HTERT RPE-1 (cell line): ENCODE data around the gene CD300LB.
"Not testable (repeated sequence)": the region's sequence is repeated elsewhere in the genome, so short reads cannot be mapped to it uniquely, and the experiment has no call there.

Experiments
- in situ Hi-C: fragments of 300-500 bp; cut with MboI; formaldehyde crosslinking; loops from 4 replicates; pipeline ENCODE4 v1.14.3; 2020; ENCODE audit warnings: low sequenced_read_pairs

CD300LB gene

DNA sequence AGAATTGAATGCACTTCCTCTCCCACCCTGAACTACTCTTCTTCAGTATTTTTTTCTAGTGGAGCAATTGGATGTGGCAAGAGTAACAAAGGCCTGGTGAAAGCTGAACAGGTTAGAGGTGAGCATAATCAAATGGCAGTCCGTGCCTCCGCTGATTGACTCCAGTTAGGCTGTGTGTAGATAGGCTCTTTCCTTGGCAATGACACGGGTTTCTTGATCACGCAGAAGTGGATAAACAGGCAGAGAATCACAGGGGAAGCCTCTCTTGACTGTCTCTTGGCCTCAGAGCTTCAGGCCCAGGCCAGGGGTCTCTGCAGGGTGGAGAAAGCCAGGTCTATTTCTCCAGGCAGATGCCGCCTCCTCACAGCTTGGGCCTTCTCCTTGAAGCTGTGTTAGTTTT, 4.2 kb downstream of the CD300LB start:
- in situ Hi-C loops: no loop called here

DNA sequence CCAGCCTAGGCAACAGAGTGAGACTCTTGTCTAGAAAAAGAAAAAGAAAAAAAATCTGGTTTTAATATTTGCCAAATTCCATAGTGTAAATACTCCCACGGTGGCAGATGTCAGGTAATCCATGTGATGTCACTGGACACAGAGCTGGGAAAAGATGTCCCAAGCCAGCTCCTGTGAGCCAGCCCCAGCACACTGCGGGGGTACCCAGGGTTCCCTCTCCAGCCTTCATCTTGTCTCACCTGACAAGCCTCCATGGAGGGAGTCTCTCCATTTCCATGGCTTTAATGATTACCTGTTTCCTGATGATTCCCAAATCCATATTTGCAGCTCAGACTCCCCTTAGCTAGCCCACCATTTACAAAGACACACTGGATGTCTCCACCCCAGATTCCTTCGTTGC, 4.6 kb downstream of the CD300LB start:
- in situ Hi-C loops: no loop called here

DNA sequence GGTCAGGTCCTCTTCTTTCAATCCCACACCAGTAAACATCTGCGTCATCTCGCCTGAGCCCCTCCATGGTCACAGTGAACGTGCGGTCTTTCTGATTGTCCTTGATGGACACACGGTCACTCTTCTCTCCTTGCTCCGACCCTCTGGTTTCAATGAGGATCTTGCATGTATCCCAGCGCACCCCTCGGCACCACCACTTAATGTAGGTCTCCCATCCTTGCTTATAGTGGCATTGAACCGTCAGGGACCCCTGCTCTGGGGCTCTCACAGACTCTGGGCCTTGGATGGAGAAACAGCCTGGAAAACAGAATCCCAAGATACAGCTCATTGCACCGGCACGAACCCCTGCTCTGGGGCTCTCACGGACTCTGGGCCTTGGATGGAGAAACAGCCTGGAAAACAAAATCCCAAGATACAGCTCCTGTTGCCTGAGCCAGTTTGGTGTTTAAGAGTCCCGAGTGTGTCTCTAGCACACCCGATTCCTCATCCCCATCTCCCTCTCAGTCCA, 5.4 kb downstream of the CD300LB start:
- in situ Hi-C loops: no loop called here

DNA sequence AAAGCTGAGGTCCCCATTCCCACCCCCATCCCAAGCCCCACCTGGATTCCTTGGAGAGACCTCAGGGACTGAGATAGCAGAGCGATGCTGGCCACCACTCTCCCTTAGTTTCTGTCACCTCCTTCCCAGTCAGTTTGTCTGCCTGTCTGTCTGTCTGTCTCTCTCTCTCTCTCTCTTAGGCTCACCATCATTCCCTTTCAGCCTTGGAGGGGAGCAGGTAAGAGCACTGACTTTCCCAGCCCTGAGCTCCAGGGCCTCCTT, 5.9 kb downstream of the CD300LB start:
- in situ Hi-C loops: no loop called here

DNA sequence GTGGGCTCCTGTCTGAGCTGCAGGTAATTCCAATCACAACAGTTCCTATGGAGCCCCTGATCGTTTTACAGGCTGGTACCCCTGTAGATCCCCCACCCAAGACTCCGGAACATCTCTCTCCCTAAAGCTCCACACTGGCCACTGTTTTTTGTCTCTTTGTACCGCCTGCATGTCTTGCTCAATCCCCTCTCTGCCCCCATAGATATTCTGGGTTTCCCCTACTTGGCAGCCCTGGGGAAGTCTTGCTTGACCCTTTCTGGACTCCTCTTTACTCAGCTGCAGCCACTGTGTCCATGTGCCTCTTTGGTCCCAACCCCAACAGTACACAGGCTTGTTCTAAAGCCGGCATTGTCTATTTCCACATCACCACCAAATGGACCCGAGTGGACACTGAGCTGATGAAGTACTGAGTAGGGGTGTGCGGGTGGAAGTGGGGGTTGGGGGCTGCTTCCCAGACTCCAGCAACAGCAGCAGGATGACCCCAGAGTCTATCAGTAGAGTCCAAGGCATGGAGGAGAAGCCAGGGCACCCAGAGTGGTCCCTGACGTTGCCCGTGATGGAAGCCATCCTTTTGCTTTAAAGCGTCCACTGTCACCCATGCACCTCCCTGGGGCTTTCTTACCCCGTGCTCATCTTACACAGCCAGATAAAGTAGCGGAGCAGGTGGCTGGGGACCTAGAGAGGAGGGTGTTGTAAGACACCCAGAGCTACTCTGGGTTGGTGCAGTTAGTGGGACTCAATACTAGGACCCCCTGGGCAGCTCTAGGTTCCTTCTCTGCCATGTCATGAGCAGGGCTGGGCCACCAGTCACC, 6.4 kb downstream of the CD300LB start:
- in situ Hi-C loops: no loop called here

DNA sequence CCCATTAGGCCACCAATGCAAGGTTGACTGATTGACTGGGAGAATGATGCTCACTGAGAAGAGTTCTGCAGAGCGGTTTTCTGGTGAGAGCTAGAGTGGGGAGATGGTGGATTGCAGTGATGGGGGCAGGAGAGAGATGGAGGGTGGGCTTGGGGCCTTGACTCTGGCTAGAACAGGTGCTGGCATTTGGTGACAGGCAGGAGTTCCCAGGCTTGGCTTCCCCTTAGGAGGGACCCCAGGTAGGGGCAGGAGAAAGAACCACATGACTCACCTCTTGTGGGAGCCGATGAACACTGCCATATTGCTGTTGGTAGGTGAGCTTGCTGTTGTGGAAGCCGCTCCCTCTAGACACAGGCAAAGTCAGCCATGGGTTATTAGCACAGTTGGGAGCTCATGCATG, 8.0 kb downstream of the CD300LB start:
- in situ Hi-C loops: no loop called here

DNA sequence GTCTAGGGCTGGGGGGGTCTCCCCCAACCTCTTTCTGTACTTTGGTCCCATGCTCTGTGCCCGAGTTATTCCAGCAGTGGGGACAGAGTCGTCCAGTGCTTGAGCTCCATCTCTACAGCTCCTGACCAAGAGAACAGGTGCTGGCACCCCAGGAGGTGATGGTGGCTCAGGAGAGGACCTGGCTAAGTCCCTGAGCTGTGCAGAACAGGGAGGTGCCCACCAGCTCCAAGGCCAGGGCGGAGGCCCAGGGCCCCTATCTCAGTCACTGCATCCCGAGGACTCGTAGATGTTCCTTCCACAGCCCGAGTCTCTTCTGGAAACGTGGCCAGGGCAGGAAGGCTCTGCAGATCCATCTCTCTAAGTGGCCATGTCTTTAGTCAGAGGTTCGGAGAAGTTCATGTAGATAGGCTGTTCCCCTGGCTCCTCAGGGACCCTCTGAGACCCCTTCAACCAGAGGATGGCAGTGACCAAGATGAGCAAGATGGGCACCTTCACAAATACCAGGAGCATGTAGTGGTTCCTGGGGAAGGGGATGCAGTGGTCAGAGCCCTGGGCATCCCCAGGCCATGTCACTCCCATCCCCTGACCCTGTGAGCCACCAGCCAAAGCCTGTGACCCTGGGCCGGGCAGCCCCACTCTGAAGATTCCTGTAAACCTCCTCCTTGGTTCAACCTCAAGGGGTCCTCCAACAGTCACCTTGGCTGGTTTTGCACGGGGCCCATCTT, 8.7 kb downstream of the CD300LB start:
- in situ Hi-C loops: no loop called here

DNA sequence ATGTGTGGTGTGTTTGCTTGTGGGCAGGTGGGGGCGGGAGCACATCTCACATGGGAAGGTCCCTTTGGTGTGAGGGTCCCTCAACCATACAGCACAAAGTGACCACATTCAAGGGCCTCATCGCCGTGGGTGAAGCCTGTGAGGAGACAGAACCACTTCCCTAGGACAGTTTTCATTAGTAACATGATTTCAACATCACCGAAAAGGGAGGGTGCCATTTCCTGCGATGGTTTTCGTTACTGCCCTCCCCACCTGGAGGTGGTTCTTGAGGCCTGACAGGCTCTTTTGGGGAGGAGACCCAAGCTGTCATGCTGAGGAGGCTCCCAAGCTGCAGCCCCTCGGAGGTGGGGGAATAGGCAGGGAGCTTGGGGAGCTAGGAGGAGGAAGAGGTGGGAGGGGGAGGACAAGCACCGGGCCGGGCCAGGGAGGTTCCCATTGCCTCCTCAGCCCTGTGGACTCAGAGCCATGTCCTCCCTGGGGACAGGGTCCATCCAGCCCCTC, 9.5 kb downstream of the CD300LB start:
- in situ Hi-C loops: no loop called here

DNA sequence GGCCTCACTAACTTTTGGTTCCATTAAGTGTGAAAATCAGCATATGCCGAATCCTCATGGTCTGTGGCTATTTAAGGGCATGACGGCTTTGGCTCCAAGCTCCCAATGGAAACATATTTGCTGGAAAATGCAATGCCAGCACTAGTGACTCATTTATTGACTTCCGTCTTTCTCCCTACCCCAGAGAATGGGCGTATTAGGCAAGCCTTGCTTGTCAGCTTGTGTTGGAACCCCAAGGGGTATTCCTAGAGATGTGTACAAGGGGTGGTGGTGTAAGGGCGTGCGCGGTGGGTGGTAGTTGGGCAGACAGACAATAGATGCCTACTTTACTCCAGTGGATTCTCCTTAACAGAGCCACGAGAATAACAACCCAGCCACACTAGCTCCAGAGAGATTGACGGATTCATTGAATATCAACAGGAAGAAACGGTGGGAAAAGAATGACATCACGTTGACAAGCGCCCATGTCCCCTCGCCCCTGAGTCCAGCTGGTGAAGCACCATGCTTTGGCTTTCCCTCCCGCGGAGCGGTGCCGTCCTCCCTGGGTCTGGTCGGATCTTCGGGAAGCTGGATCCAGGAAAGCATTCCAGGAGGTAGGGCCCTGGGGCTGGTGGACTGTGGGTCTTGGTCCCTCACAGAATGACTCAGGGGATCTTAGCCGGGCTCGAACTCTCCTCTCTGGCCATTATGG, 10.3 kb downstream of the CD300LB start:
- in situ Hi-C loops: no loop called here

DNA sequence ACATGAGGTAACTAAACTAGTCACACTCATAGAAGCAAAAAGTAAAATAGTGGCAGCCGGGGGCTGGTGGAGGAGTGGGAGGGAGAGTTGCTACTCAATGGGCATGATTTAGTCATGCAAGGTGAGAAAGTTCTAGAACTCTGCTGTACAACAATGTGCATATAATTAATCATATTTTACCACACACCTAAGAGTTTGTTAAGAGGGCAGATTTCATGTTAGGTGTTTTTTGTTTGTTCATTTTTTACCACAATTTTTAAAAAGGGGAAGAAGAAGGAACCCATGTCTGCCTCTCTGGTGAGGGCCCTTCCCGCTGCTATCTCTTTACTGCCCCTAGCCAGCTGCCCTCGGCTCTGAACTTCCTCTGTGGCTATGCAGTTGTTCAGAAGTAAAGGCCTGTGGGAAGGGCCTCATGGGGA, 11.2 kb downstream of the CD300LB start:
- in situ Hi-C loops: no loop called here

DNA sequence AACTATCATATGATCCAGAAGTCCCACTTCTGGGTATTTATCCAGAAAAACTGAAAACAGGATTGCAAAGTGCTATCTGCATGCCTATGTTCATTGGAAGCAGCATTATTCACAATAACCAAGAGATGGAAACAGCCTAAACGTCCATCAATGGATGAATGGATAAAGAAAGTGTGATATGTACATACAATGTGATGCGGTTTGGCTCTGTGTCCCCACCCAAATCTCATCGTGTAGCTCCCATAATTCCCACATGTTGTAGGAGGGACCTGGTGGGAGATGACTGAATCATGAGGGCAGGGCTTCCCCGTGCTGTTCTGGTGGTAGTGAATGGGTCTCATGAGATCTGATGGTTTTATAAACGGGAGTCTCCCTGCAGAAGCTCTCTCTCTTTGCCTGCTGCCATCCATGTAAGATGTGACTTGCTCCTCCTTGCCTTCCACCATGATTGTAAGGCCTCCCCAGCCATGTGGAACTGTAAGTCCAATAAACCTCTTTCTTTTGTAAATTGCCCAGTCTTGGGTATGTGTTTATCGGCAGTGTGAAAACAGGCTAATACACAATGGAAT, 12.8 kb downstream of the CD300LB start:
- in situ Hi-C loops: not testable (repeated sequence)

DNA sequence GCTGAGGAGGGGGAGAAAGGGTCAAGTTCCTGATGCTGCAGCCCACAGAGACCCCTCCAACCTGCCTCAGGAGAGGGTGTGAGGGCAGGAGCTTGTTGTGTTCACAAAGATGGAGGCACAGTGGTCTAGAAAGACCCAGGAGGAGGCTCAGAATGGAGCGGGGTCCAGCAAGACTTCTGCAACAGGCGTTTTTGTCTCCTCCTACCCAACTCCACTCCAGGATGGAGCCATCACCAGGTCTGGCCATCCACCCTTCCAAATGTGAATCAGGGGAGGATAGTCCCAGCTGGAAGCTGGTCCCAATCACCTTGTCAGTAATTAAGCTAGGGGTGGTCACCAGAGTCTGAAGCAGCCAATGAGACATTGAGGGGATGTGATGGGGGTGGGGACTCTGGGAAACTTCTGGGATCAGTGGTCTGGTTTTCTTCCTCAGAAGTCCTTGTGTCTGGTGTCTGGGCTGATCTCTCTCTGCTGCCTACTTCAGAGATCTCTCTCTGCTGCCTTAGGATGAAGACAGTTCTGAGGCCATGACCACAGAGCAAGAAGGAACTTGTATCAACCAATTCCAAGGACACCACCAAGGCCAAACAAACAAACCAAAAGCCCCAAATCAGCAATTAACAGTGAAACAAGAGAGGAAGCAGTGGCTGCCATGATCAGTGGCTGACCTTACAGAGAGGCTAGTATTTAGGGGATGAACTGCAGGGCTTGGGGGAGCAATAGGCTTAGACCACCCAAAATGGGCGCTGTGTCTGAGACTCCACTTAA, 14.5 kb downstream of the CD300LB start:
- in situ Hi-C loops: no loop called here

DNA sequence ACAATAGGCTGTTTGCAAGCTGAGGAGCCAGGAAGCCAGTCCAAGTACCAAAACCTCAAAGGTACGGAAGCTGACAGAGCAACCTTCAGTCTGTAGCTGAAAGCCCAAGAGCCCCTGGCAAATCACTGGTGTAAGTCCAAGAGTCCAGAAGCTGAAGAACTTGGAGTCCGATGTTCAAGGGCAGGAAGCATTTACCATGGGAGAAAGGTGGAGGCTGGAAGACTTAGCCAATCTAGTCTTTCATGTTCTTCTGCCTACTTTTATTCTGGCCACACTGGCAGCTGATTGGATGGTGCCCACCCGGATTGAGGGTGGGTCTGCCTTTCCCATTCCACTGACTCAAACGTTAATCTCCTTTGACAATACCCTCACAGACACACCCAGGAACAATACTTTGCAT, 15.3 kb downstream of the CD300LB start:
- in situ Hi-C loops: no loop called here

DNA sequence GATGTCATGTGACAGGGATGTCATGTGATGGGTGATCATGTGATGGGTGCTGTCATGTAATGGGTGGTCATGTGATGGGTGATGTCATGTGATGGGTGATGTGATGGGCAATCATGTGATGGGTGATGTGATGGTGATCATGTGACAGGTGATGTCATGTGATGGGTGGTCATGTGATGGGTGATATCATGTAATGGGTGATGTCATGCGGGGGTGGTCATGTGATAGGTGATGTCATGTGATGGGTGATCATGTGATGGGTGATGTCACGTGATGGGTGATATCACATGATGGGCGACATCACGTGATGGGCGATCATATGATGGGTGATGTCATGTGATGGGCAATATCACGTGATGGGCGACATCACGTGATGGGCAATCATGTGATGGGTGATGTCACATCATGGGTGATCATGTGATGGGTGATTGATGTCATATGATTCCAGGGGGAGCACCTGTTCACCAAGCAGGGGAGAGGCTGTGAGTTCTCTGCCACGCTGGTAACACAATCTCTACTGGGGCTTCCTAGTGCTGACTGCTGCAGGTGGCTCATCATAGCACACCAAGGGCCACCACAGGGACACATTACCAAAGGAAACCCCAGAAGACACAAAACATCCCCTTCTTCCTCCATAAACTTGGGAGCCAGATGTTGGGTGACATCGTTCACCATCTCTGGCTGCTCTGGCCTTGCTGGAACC, 16.5 kb downstream of the CD300LB start:
- in situ Hi-C loops: no loop called here

DNA sequence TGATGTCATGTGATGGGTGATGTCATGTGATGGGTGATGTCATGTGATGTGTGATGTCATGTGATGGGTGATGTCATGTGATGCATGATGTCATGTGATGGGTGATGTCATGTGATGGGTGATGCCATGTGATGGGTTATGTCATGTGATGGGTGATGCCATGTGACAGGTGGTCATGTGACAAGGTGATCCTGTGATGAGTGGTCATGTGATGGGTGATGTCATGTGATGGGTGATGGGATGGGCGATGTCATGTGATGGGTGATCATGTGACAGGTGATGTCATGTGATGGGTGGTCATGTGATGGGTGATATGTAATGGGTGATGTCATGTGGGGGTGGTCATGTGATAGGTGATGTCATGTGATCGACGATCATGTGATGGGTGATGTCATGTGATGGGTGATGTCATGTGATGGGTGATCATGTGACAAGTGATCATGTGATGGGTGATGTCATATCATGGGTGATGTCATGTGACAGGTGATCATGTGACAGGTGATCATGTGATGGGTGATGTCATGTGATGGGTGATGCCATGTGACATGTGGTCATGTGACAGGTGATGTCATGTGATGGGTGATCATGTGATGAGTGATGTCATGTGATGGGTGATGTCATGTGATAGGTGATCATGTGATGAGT, 17.2 kb downstream of the CD300LB start:
- in situ Hi-C loops: no loop called here

DNA sequence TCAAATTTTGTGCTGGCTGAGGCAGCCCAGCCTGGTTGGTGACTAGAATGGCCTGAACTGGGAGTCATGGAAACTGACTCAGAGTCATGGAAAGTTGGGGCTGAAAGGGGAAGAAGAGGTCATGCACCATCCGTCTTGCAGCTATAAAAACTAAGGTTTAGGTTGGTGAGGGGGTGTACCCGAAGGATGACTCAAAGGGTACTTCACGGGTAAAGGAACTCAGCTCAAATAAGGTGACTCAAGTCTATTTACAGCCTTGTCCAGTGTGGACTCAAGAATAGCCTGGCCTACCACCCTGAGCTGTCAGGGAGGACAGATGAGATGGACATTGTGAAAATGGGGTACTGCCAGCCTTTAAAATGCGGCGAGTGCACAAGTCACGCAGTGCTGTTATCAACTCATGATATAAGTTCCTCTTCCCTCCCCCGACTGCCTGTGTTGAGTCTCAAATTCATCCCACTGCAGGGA, 18.6 kb downstream of the CD300LB start:
- in situ Hi-C loops: no loop called here

DNA sequence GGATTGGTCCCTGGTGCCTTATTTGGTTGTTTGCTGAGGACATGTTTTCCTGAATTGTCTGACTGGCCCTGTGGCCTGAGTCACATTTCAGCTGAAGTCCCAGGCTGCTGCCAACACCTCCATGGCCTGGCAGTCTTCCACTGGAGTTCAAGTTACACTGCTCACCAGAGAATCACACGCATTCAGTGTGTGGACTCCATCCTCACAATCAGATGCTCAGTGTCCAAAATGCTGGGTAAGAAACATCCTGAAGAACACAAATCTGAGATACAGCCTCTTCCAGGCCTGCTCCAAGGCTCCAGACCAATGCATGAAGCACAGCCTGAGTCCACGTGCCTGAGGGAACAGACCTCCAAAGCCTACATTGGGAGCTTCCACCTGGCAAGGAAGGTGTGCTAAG, 19.2 kb downstream of the CD300LB start:
- in situ Hi-C loops: no loop called here

DNA sequence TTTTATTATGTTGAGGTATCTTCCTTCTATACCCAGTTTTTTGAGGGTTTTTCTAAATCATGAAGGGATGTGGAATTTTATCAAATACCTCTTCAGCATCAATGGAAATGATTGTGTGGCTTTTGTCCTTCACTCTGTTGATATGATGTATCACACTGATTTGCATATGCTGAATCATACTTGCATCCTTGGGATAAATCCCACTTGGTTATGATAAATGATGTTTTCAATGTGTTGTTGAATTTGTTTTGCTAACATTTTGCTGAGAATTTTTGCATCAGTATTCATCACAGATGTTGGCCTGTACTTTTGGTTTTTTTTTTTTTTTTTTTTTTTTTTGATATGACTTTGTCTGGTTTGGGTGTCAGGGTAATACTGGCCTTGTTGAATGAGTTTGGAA, 23.1 kb downstream of the CD300LB start:
- in situ Hi-C loops: no loop called here

DNA sequence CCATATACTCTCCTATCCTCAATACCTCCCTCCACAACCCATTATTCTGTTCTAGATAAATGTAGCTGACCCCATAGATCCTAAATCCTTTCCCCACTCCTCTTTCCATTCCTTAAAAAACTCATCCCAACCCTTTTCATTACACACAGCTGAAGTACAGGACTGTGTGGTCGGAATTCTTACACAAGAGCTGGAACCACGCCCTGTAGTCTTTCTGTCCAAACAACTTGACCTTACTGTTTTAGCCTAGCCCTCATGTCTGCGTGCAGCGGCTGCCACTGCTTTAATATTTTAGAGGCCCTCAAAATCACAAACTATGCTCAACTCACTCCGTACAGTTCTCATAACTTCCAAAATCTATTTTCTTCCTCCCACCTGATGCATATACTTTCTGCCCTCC, 27.3 kb downstream of the CD300LB start:
- in situ Hi-C loops: not testable (repeated sequence)
